ENCODE results near the gene CDC5L. TPM values are rescaled to one million over a fixed set of nuclear protein-coding genes. Genes with fewer than 3 reads are reported as not detected.

The CDC5L gene
- total RNA-seq, 1 experiment from 2014 or later: 23.8 TPM

- POLR2A ChIA-PET: no interaction called here
- H3K27ac Mint-ChIP-seq (ENCODE audit: unreplicated experiment): no peak overlapping the region
These were observed 64.5 kb downstream of the CDC5L start for GRCh38 chr6:44451803-44452695.

GRCh38 chr6:44452725-44453124 is 65.2 kb downstream of the CDC5L start:
- peaks cover 23% of the 10 kb centered on the region for H3K36me3 Mint-ChIP-seq (ENCODE audit: insufficient read depth, unreplicated experiment)
- intact Hi-C loops (cut with micrococcal nuclease; ENCODE audit: unreplicated experiment): no loop called here
- no TSS peak for BruUV-seq (replicated peaks)
- DNase-seq: no peak
- Histone ChIP-seq H3K4me1 (no peaks in the 10 kb centered on the region), H3K27me3 (replicated peaks; ENCODE audit: control insufficient read depth, insufficient read depth, low read length) (no peaks in the 10 kb centered on the region), H3K4me3 (ENCODE audit: low read depth, low read length) (no peak overlapping the region), H3K9me3 (no peaks in the 10 kb centered on the region), H3K36me3 (ENCODE audit: control insufficient read depth, insufficient read depth, low read length) (no peaks in the 10 kb centered on the region)
- H3K4me3 Mint-ChIP-seq (ENCODE audit: unreplicated experiment): no peak overlapping the region
- POLR2A ChIA-PET: no interaction called here
- TF ChIP-seq, protein P1, sequence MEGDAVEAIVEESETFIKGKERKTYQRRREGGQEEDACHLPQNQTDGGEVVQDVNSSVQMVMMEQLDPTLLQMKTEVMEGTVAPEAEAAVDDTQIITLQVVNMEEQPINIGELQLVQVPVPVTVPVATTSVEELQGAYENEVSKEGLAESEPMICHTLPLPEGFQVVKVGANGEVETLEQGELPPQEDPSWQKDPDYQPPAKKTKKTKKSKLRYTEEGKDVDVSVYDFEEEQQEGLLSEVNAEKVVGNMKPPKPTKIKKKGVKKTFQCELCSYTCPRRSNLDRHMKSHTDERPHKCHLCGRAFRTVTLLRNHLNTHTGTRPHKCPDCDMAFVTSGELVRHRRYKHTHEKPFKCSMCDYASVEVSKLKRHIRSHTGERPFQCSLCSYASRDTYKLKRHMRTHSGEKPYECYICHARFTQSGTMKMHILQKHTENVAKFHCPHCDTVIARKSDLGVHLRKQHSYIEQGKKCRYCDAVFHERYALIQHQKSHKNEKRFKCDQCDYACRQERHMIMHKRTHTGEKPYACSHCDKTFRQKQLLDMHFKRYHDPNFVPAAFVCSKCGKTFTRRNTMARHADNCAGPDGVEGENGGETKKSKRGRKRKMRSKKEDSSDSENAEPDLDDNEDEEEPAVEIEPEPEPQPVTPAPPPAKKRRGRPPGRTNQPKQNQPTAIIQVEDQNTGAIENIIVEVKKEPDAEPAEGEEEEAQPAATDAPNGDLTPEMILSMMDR (IDR thresholded peaks at IDR 0.05; ENCODE audit: insufficient read depth in 1 of 2, low read depth in 1 of 2, low read length in 1 of 2, severe bottlenecking in 1 of 2, unreplicated experiment in 1 of 2): no peak
- CTCF ChIA-PET: interaction anchor here (0.9 kb wide), 1 partner anchor 17 kb away, joined by 4 read pairs; no protein-coding TSS in a partner anchor
- H3K9me3 Mint-ChIP-seq (ENCODE audit: unreplicated experiment): no peaks in the 10 kb centered on the region
- H3K27me3 Mint-ChIP-seq (ENCODE audit: insufficient read depth, unreplicated experiment): no peaks in the 10 kb centered on the region
- no peak overlapping the region for H3K27ac Mint-ChIP-seq (ENCODE audit: unreplicated experiment)
- peaks cover 8% of the 10 kb centered on the region for H3K4me1 Mint-ChIP-seq (ENCODE audit: low read depth, unreplicated experiment)

More at GRCh38 chr6:44451803-44452695, 64.5 kb downstream of the CDC5L start:
- Mint-ChIP-seq H3K36me3 (ENCODE audit: insufficient read depth, unreplicated experiment) (peaks cover 20% of the 10 kb centered on the region), H3K4me1 (ENCODE audit: low read depth, unreplicated experiment) (peaks cover 6% of the 10 kb centered on the region), H3K4me3 (ENCODE audit: unreplicated experiment) (no peak overlapping the region), H3K27me3 (ENCODE audit: insufficient read depth, unreplicated experiment) (no peaks in the 10 kb centered on the region), H3K9me3 (ENCODE audit: unreplicated experiment) (no peaks in the 10 kb centered on the region)
- Histone ChIP-seq H3K36me3 (ENCODE audit: control insufficient read depth, insufficient read depth, low read length) (no peaks in the 10 kb centered on the region), H3K9me3 (no peaks in the 10 kb centered on the region), H3K4me1 (no peaks in the 10 kb centered on the region), H3K27me3 (replicated peaks; ENCODE audit: control insufficient read depth, insufficient read depth, low read length) (no peaks in the 10 kb centered on the region), H3K4me3 (ENCODE audit: low read depth, low read length) (no peak overlapping the region)
- no peak for DNase-seq
- TF ChIP-seq, protein P1 (IDR thresholded peaks at IDR 0.05; ENCODE audit: insufficient read depth in 1 of 2, low read depth in 1 of 2, low read length in 1 of 2, severe bottlenecking in 1 of 2, unreplicated experiment in 1 of 2): no peak
- intact Hi-C loops (cut with micrococcal nuclease; ENCODE audit: unreplicated experiment): no loop called here
- CTCF ChIA-PET: no interaction called here
- BruUV-seq (replicated peaks): no TSS peak

GRCh38 chr6:44453146-44453545 is 65.6 kb downstream of the CDC5L start:
- no TSS peak for BruUV-seq (replicated peaks)
- ChIA-PET CTCF (interaction anchor here (0.9 kb wide), 1 partner anchor 17 kb away, joined by 4 read pairs; no protein-coding TSS in a partner anchor), POLR2A (no interaction called here)
- Histone ChIP-seq H3K27me3 (replicated peaks; ENCODE audit: control insufficient read depth, insufficient read depth, low read length) (no peaks in the 10 kb centered on the region), H3K9me3 (no peaks in the 10 kb centered on the region), H3K4me1 (no peaks in the 10 kb centered on the region), H3K36me3 (ENCODE audit: control insufficient read depth, insufficient read depth, low read length) (no peaks in the 10 kb centered on the region), H3K4me3 (ENCODE audit: low read depth, low read length) (no peak overlapping the region)
- Mint-ChIP-seq H3K36me3 (ENCODE audit: insufficient read depth, unreplicated experiment) (peaks cover 19% of the 10 kb centered on the region), H3K4me1 (ENCODE audit: low read depth, unreplicated experiment) (peaks cover 8% of the 10 kb centered on the region), H3K27ac (ENCODE audit: unreplicated experiment) (no peak overlapping the region), H3K27me3 (ENCODE audit: insufficient read depth, unreplicated experiment) (no peaks in the 10 kb centered on the region), H3K9me3 (ENCODE audit: unreplicated experiment) (no peaks in the 10 kb centered on the region), H3K4me3 (ENCODE audit: unreplicated experiment) (no peak overlapping the region)
- TF ChIP-seq, protein P1 (IDR thresholded peaks at IDR 0.05; ENCODE audit: insufficient read depth in 1 of 2, low read depth in 1 of 2, low read length in 1 of 2, severe bottlenecking in 1 of 2, unreplicated experiment in 1 of 2): no peak
- no peak for DNase-seq
- intact Hi-C loops (cut with micrococcal nuclease; ENCODE audit: unreplicated experiment): no loop called here
